Left ventricle myocardium inferior (tissue), 1 donor: ENCODE results near the gene CDK2. TPM values are rescaled to one million over a fixed set of nuclear protein-coding genes. Genes with fewer than 3 reads are reported as not detected.

Experiments used
- DNase-seq: peaks from one replicate; pipeline ENCODE4 v3.0.0-alpha.2; 2020
- H3K27ac ChIP-seq: fragments of 200-600 bp; replicated peaks from 2 replicates; pipeline ENCODE4 v1.8.0; 2021
- H3K27me3 ChIP-seq: fragments of 200-600 bp; 2 replicates; pipeline ENCODE4 v1.8.0; 2021; ENCODE audit warnings: low read depth
- H3K36me3 ChIP-seq: fragments of 200-600 bp; 2 replicates; pipeline ENCODE4 v1.8.0; 2021
- H3K4me1 ChIP-seq: fragments of 200-600 bp; 2 replicates; pipeline ENCODE4 v1.8.0; 2021
- H3K4me3 ChIP-seq: fragments of 200-600 bp; 2 replicates; pipeline ENCODE4 v1.8.0; 2021; ENCODE audit warnings: mild to moderate bottlenecking, moderate library complexity
- H3K9me3 ChIP-seq: fragments of 200-600 bp; replicated peaks from 2 replicates; pipeline ENCODE4 v1.8.0; 2021
- CTCF ChIP-seq: fragments of 200-600 bp; IDR thresholded peaks from 2 replicates; pipeline ENCODE4 v1.8.0; 2021; ENCODE audit warnings: antibody characterized with exemption, mild to moderate bottlenecking, borderline replicate concordance
- intact Hi-C: fragments of 100-400 bp; cut with micrococcal nuclease; formaldehyde crosslinking; loops from one replicate; pipeline ENCODE4 v1.11.0; 2022
- total RNA-seq: library from RNA; stranded (reverse); fragmentation: NEBNext Ultra II Directional; extraction: Animal tissue kit (Norgen Biotek cat#: 25700); gene quantifications from one replicate; pipeline ENCODE4 v1.2.1, GENCODE V29; 2021
- donor health status: DM: no; HTN: yes; CAD: no; lungs with severe emphysema.

Gene CDK2
- total RNA-seq, 1 donor from 2014 or later = 7.3 TPM

- Histone ChIP-seq H3K27me3 (no peaks in the 10 kb centered on the region), H3K27ac (peak overlapping the region; percentile 81), H3K9me3 (no peaks in the 10 kb centered on the region), H3K36me3 (no peaks in the 10 kb centered on the region), H3K4me3 (peak overlapping the region; percentile 84), H3K4me1 (peaks cover 70% of the 10 kb centered on the region)
- intact Hi-C loops = loop anchor here (10.0 kb wide), 1 partner anchor 107 kb away; the partner anchor contains the start of gene DNAJC14
- DNase-seq = peak; percentile 15
- no peak for TF ChIP-seq CTCF
Observed at GRCh38 chr12:55931317-55931779, 35.3 kb upstream of the CDK2 start.

- no peak for TF ChIP-seq CTCF
- Histone ChIP-seq H3K4me1 (peaks cover 65% of the 10 kb centered on the region), H3K9me3 (no peaks in the 10 kb centered on the region), H3K4me3 (peak overlapping the region; percentile 84), H3K27me3 (no peaks in the 10 kb centered on the region), H3K36me3 (no peaks in the 10 kb centered on the region), H3K27ac (peak overlapping the region; percentile 81)
- peak; percentile 68 for DNase-seq
- intact Hi-C loops = loop anchor here (10.0 kb wide), 1 partner anchor 107 kb away; the partner anchor contains the start of gene DNAJC14
Observed at GRCh38 chr12:55931780-55932550, 34.7 kb upstream of the CDK2 start.

- Histone ChIP-seq H3K27me3 (no peaks in the 10 kb centered on the region), H3K4me1 (peaks cover 60% of the 10 kb centered on the region), H3K27ac (no peak overlapping the region), H3K9me3 (no peaks in the 10 kb centered on the region), H3K4me3 (peak overlapping the region; percentile 84), H3K36me3 (no peaks in the 10 kb centered on the region)
- intact Hi-C loops = loop anchor here (10.0 kb wide), 1 partner anchor 108 kb away; the partner anchor contains the start of gene DNAJC14
- no peak for DNase-seq
- no peak for TF ChIP-seq CTCF
Observed at GRCh38 chr12:55932551-55932910, 34.1 kb upstream of the CDK2 start.

- intact Hi-C loops = loop anchor here (10.0 kb wide), 1 partner anchor 108 kb away; the partner anchor contains the start of gene DNAJC14
- TF ChIP-seq CTCF = no peak
Observed at GRCh38 chr12:55933169-55933798, 33.3 kb upstream of the CDK2 start.

GRCh38 chr12:55933799-55934742 lies 32.6 kb upstream of the CDK2 start:
- intact Hi-C loops = loop anchor here (10.0 kb wide), 1 partner anchor 109 kb away; the partner anchor contains the start of gene DNAJC14
- Histone ChIP-seq H3K4me3 (no peak overlapping the region), H3K27ac (no peak overlapping the region), H3K27me3 (no peaks in the 10 kb centered on the region), H3K9me3 (no peaks in the 10 kb centered on the region), H3K4me1 (peaks cover 45% of the 10 kb centered on the region), H3K36me3 (no peaks in the 10 kb centered on the region)
- no peak for DNase-seq
- no peak for TF ChIP-seq CTCF

More at GRCh38 chr12:55933169-55933798, 33.3 kb upstream of the CDK2 start:
- Histone ChIP-seq H3K4me1 (peaks cover 53% of the 10 kb centered on the region), H3K27me3 (no peaks in the 10 kb centered on the region), H3K9me3 (no peaks in the 10 kb centered on the region), H3K4me3 (peak overlapping the region; percentile 84), H3K36me3 (no peaks in the 10 kb centered on the region), H3K27ac (no peak overlapping the region)
- DNase-seq = no peak
